GM23338 (cell line): ENCODE results near the gene C17orf100. TPM values are rescaled to one million over a fixed set of nuclear protein-coding genes. Genes with fewer than 3 reads are reported as not detected.

Experiments used
- ATAC-seq: fragments of 200-7000 bp; cut with Tn5 transposase; 3 replicates; pipeline ENCODE4 v1.9.1; 2020
- DNase-seq: peaks from one replicate; pipeline ENCODE4 v3.0.0-alpha.2; 2015; ENCODE audit warnings: low spot score
- H2AFZ ChIP-seq: fragments of 200-600 bp; sonication (generic); 2 replicates; pipeline ENCODE4 v1.8.0; 2016; ENCODE audit warnings: antibody characterized with exemption, mild to moderate bottlenecking, moderate library complexity
- H3F3A ChIP-seq: fragments of 200-600 bp; sonication (generic); replicated peaks from 2 replicates; pipeline ENCODE4 v1.8.0; 2017; ENCODE audit warnings: antibody characterized with exemption, mixed run types, low read depth
- H3K27ac ChIP-seq: fragments of 200-600 bp; sonication (generic); 2 replicates; pipeline ENCODE4 v1.6.1; 2016; ENCODE audit warnings: low read depth
- H3K27me3 ChIP-seq: fragments of 200-600 bp; sonication (generic); 2 replicates; pipeline ENCODE4 v1.8.0; 2016; ENCODE audit warnings: mild to moderate bottlenecking, mixed run types, moderate library complexity; ENCODE audit not compliant: insufficient read depth
- H3K36me3 ChIP-seq: fragments of 200-600 bp; sonication (generic); 2 replicates; pipeline ENCODE4 v1.8.0; 2016; ENCODE audit warnings: mild to moderate bottlenecking; ENCODE audit not compliant: insufficient read depth
- H3K4me1 ChIP-seq: fragments of 200-600 bp; sonication (generic); 2 replicates; pipeline ENCODE4 v1.8.0; 2016; ENCODE audit warnings: mild to moderate bottlenecking, moderate library complexity; ENCODE audit not compliant: insufficient read depth
- H3K4me2 ChIP-seq: fragments of 200-600 bp; sonication (generic); 2 replicates; pipeline ENCODE4 v1.7.1; 2017; ENCODE audit warnings: mixed run types
- H3K4me3 ChIP-seq: fragments of 200-600 bp; sonication (generic); 2 replicates; pipeline ENCODE4 v1.6.1; 2016; ENCODE audit warnings: mixed run types
- H3K79me2 ChIP-seq: fragments of 200-600 bp; sonication (generic); replicated peaks from 2 replicates; pipeline ENCODE4 v1.8.0; 2017; ENCODE audit warnings: mild to moderate bottlenecking; ENCODE audit not compliant: insufficient read depth
- H3K9me2 ChIP-seq: fragments of 200-600 bp; sonication (generic); 2 replicates; pipeline ENCODE4 v1.8.0; 2017; ENCODE audit not compliant: insufficient read depth
- H4K20me1 ChIP-seq: fragments of 200-600 bp; sonication (generic); replicated peaks from 2 replicates; pipeline ENCODE4 v1.8.0; 2017; ENCODE audit warnings: mild to moderate bottlenecking; ENCODE audit not compliant: insufficient read depth
- H3K27ac Mint-ChIP-seq: 2 replicates; pipeline ENCODE4 v1.8.0; 2020; ENCODE audit warnings: inconsistent platforms, mild to moderate bottlenecking, moderate library complexity, mixed read lengths
- H3K27me3 Mint-ChIP-seq: 3 replicates; pipeline ENCODE4 v1.8.0; 2022; ENCODE audit warnings: low read depth, mild to moderate bottlenecking, moderate library complexity, mixed read lengths, inconsistent platforms; ENCODE audit not compliant: insufficient read depth, poor library complexity
- H3K36me3 Mint-ChIP-seq: 3 replicates; pipeline ENCODE4 v1.8.0; 2021; ENCODE audit warnings: low read depth, mild to moderate bottlenecking, inconsistent platforms, moderate library complexity, mixed read lengths
- H3K4me1 Mint-ChIP-seq: 3 replicates; pipeline ENCODE4 v1.8.0; 2020; ENCODE audit warnings: mild to moderate bottlenecking, inconsistent platforms, mixed read lengths
- H3K4me3 Mint-ChIP-seq: 3 replicates; pipeline ENCODE4 v1.8.0; 2021; ENCODE audit warnings: moderate library complexity, mild to moderate bottlenecking, inconsistent platforms, mixed read lengths
- H3K9me3 Mint-ChIP-seq: 3 replicates; pipeline ENCODE4 v1.8.0; 2020; ENCODE audit warnings: moderate library complexity, mild to moderate bottlenecking, inconsistent platforms, mixed read lengths
- CREB1 ChIP-seq: fragments of 250-450 bp; sonication (Bioruptor Pico); IDR thresholded peaks from 2 replicates; pipeline ENCODE4 v1.5.0; 2020; ENCODE audit warnings: low read depth, mild to moderate bottlenecking, moderate library complexity
- EZH2 ChIP-seq: fragments of 200-600 bp; sonication (generic); IDR thresholded peaks from one replicate; pipeline ENCODE4 v1.8.0; 2017; ENCODE audit warnings: antibody characterized with exemption, mild to moderate bottlenecking, low read depth; ENCODE audit not compliant: unreplicated experiment
- EZH2phosphoT487 ChIP-seq: fragments of 200-600 bp; sonication (generic); IDR thresholded peaks from one replicate; pipeline ENCODE4 v1.8.1; 2018; ENCODE audit warnings: antibody characterized with exemption; ENCODE audit not compliant: unreplicated experiment
- JUNB ChIP-seq: IDR thresholded peaks from one replicate; pipeline ENCODE4 v1.6.1; 2016; ENCODE audit warnings: antibody characterized with exemption; ENCODE audit not compliant: unreplicated experiment
- NANOG ChIP-seq: IDR thresholded peaks from 2 replicates; pipeline ENCODE4 v1.6.1; 2016; ENCODE audit warnings: antibody characterized with exemption, borderline replicate concordance
- POLR2AphosphoS5 ChIP-seq: IDR thresholded peaks from 2 replicates; pipeline ENCODE4 v1.6.1; 2016; ENCODE audit warnings: antibody characterized with exemption, low read depth
- REST ChIP-seq: IDR thresholded peaks from one replicate; pipeline ENCODE4 v1.6.1; 2018; ENCODE audit warnings: antibody characterized with exemption; ENCODE audit not compliant: unreplicated experiment
- STAT1 ChIP-seq: IDR thresholded peaks from one replicate; pipeline ENCODE4 v1.6.1; 2016; ENCODE audit warnings: antibody characterized with exemption; ENCODE audit not compliant: unreplicated experiment
- ZNF114 ChIP-seq: fragments of 250-450 bp; sonication (Bioruptor Pico); IDR thresholded peaks from 2 replicates; pipeline ENCODE4 v1.5.0; 2020; ENCODE audit warnings: mild to moderate bottlenecking, moderate library complexity
- ZNF331 ChIP-seq: fragments of 250-450 bp; sonication (Bioruptor Pico); IDR thresholded peaks from 2 replicates; pipeline ENCODE4 v1.5.0; 2020; ENCODE audit warnings: low read depth, mild to moderate bottlenecking, moderate library complexity
- ZNF462 ChIP-seq: fragments of 250-450 bp; sonication (Bioruptor Pico); IDR thresholded peaks from 2 replicates; pipeline ENCODE4 v1.5.0; 2020; ENCODE audit warnings: mild to moderate bottlenecking, moderate library complexity
- polyA plus RNA-seq: library from polyadenylated mRNA; unstranded; fragments of >200 nt; fragmentation: Nextera tagmentation; extraction: Ambion mirVana; gene quantifications from 2 replicates; pipeline ENCODE4 v1.2.1, GENCODE V29; 2016
- total RNA-seq: library from RNA; depleted of rRNA; stranded (reverse); fragments of >200 nt; shearing (Covaris generic); gene quantifications from 2 replicates; pipeline ENCODE4 v1.2.3, GENCODE V29; 2014
- TF ChIP-seq, protein P1 (sequence below), 2 experiments: fragments of 200-600 bp in 1 of 2; sonication (generic) in 1 of 2; conservative IDR thresholded peaks; 2 replicates each; pipeline versions ENCODE4 v1.5.1 to v1.6.1; 2016 to 2017; ENCODE audit warnings: antibody characterized with exemption in 2 of 2, low read depth in 2 of 2, mild to moderate bottlenecking in 2 of 2, moderate library complexity in 1 of 2
- TF ChIP-seq, protein P2 (sequence below): IDR thresholded peaks from 2 replicates; pipeline ENCODE4 v1.6.1; 2016; ENCODE audit warnings: antibody characterized with exemption

C17orf100 gene
- total and polyA plus RNA-seq, 2 experiments from 2014 or later, result 2.7 to 3.9 TPM

DNA sequence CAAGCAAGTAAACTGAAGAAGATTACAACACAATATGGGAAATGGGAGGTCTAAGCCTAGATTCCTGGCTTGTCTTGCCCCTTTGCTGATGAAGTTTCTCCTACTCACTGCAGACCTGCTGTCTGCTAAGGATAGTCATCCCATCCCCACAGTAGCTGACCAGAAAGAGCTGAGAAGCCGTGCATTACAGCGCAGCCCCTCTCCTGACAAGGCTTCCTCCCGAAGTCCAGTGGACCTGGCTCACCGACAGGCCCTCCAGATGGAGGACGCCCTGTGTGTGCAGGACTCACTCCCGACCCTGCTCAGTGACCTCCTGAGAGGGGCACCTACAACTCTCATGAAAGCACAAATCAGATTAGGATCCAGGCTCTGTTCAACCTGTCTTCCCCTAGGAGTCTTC is 46.4 kb upstream of the C17orf100 start:
- Mint-ChIP-seq H3K4me3 (no peak overlapping the region), H3K4me1 (no peaks in the 10 kb centered on the region), H3K36me3 (peaks cover 51% of the 10 kb centered on the region), H3K27ac (no peak overlapping the region), H3K9me3 (no peaks in the 10 kb centered on the region), H3K27me3 (peaks cover under 1% of the 10 kb centered on the region)
- H3K4me1 ChIP-seq, result no peaks in the 10 kb centered on the region
- no peak overlapping the region for H3K4me3 ChIP-seq
- no peak for DNase-seq
- no peak overlapping the region for H3K27ac ChIP-seq
- peaks cover 37% of the 10 kb centered on the region for H3K36me3 ChIP-seq
- no peaks in the 10 kb centered on the region for H3F3A ChIP-seq
- H4K20me1 ChIP-seq, result peaks cover 7% of the 10 kb centered on the region; the same call in 1 of the 2 replicates
- no peaks in the 10 kb centered on the region for H3K79me2 ChIP-seq
- H3K9me2 ChIP-seq, result no peaks in the 10 kb centered on the region
- no peaks in the 10 kb centered on the region for H3K27me3 ChIP-seq
- no peak for ATAC-seq
- no peak for TF ChIP-seq ZNF462
- TF ChIP-seq EZH2phosphoT487, result no peak
- no peak for TF ChIP-seq NANOG
- TF ChIP-seq REST, result no peak
- TF ChIP-seq POLR2AphosphoS5, result no peak
- no peak for TF ChIP-seq STAT1
- no peak for TF ChIP-seq ZNF114 (CRISPR knock-in tag)
- TF ChIP-seq, protein P1, sequence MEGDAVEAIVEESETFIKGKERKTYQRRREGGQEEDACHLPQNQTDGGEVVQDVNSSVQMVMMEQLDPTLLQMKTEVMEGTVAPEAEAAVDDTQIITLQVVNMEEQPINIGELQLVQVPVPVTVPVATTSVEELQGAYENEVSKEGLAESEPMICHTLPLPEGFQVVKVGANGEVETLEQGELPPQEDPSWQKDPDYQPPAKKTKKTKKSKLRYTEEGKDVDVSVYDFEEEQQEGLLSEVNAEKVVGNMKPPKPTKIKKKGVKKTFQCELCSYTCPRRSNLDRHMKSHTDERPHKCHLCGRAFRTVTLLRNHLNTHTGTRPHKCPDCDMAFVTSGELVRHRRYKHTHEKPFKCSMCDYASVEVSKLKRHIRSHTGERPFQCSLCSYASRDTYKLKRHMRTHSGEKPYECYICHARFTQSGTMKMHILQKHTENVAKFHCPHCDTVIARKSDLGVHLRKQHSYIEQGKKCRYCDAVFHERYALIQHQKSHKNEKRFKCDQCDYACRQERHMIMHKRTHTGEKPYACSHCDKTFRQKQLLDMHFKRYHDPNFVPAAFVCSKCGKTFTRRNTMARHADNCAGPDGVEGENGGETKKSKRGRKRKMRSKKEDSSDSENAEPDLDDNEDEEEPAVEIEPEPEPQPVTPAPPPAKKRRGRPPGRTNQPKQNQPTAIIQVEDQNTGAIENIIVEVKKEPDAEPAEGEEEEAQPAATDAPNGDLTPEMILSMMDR (conservative IDR thresholded peaks at IDR 0.05; ENCODE audit: low read depth in 2 of 2), result no peak
- TF ChIP-seq, protein P2, sequence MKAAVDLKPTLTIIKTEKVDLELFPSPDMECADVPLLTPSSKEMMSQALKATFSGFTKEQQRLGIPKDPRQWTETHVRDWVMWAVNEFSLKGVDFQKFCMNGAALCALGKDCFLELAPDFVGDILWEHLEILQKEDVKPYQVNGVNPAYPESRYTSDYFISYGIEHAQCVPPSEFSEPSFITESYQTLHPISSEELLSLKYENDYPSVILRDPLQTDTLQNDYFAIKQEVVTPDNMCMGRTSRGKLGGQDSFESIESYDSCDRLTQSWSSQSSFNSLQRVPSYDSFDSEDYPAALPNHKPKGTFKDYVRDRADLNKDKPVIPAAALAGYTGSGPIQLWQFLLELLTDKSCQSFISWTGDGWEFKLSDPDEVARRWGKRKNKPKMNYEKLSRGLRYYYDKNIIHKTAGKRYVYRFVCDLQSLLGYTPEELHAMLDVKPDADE, result no peak
- no peak for TF ChIP-seq ZNF331 (CRISPR knock-in tag)
- no peak for TF ChIP-seq JUNB
- TF ChIP-seq CREB1 (CRISPR knock-in tag), result no peak
- TF ChIP-seq EZH2, result no peak
- H2AFZ ChIP-seq, result no peak overlapping the region
- no peak overlapping the region for H3K4me2 ChIP-seq
